Stimulated activated naive CD8-positive, alpha-beta T cell treated with anti-CD3 and anti-CD28 coated beads, Interleukin-15, Interleukin-2, amounts not matched to agents 100 ng/mL and 50 ng/mL, for 24 hours (primary cell): ENCODE results near the gene PRDX4.
"Not testable (repeated sequence)": the region's sequence is repeated elsewhere in the genome, so short reads cannot be mapped to it uniquely, and the experiment has no call there.

Source experiments
- H3K27ac Mint-ChIP-seq: one replicate; pipeline ENCODE4 v1.8.0; 2021; ENCODE audit warnings: mild to moderate bottlenecking, mixed read lengths
- H3K27me3 Mint-ChIP-seq: one replicate; pipeline ENCODE4 v1.8.0; 2021; ENCODE audit warnings: mixed read lengths
- H3K36me3 Mint-ChIP-seq: one replicate; pipeline ENCODE4 v1.8.0; 2021; ENCODE audit warnings: low read depth, mixed read lengths
- H3K4me1 Mint-ChIP-seq: one replicate; pipeline ENCODE4 v1.8.0; 2021; ENCODE audit warnings: low read depth, mixed read lengths
- H3K4me3 Mint-ChIP-seq: one replicate; pipeline ENCODE4 v1.8.0; 2021; ENCODE audit warnings: mild to moderate bottlenecking, mixed read lengths
- H3K9me3 Mint-ChIP-seq: one replicate; pipeline ENCODE4 v1.8.0; 2021; ENCODE audit warnings: mixed read lengths

Gene PRDX4

GRCh38 chrX:23660766-23661132 lies 6.5 kb upstream of the PRDX4 start:
- H3K27ac Mint-ChIP-seq: no peak overlapping the region
- peaks cover 35% of the 10 kb centered on the region for H3K4me1 Mint-ChIP-seq
- no peaks in the 10 kb centered on the region for H3K27me3 Mint-ChIP-seq
- no peaks in the 10 kb centered on the region for H3K9me3 Mint-ChIP-seq
- no peaks in the 10 kb centered on the region for H3K36me3 Mint-ChIP-seq
- no peak overlapping the region for H3K4me3 Mint-ChIP-seq

DNA sequence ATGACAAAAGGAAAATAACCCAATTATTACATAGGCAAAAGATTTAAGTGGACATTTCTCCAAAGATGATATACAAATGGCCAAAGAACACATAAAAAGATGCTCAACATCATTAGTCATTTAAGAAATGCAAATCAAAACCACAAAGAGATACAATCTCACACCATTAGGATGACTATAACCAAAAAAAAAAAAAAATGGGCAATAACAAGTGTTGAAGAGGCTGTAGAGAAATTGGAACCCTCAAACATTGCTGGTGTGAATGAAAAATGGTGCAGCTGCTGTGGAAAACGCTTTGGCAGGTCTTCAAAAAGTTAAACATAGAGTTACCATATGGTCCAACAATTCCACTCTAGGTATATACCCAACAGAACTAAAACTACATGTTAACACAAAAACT lies 5.6 kb upstream of the PRDX4 start:
- Mint-ChIP-seq H3K27ac (peak overlapping the region; percentile 98), H3K9me3 (no peaks in the 10 kb centered on the region), H3K4me3 (peak overlapping the region; percentile 48), H3K27me3 (no peaks in the 10 kb centered on the region), H3K36me3 (no peaks in the 10 kb centered on the region), H3K4me1 (peaks cover 44% of the 10 kb centered on the region)

- no peaks in the 10 kb centered on the region for H3K27me3 Mint-ChIP-seq
- H3K27ac Mint-ChIP-seq: peak overlapping the region; percentile 98
- H3K4me1 Mint-ChIP-seq: peaks cover 46% of the 10 kb centered on the region
- H3K9me3 Mint-ChIP-seq: no peaks in the 10 kb centered on the region
- H3K4me3 Mint-ChIP-seq: peak overlapping the region; percentile 48
- H3K36me3 Mint-ChIP-seq: no peaks in the 10 kb centered on the region
Measured at GRCh38 chrX:23662187-23662586, 5.1 kb upstream of the PRDX4 start.

DNA sequence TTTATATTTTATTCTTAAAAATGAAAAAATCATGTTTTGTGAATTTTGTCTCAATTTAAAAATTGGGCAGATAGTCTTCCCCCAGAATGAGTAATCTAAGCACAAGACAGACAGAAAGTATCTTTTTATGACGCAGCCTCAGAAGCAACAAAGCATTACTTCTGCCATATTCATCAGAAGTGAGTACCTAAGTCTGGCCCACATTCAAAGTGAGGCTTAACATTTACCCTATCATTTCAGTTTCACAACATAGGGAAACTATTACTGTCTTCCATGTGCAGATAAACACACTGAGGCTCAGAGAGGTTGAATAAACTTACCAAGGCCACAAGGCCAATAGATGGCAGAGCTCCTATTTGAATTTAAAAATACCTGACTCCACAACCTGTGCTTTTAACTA lies 4.4 kb upstream of the PRDX4 start:
- Mint-ChIP-seq H3K27ac (peak overlapping the region; percentile 98), H3K4me1 (peaks cover 46% of the 10 kb centered on the region), H3K9me3 (no peaks in the 10 kb centered on the region), H3K27me3 (no peaks in the 10 kb centered on the region), H3K36me3 (peaks cover under 1% of the 10 kb centered on the region), H3K4me3 (peak overlapping the region; percentile 35)

DNA sequence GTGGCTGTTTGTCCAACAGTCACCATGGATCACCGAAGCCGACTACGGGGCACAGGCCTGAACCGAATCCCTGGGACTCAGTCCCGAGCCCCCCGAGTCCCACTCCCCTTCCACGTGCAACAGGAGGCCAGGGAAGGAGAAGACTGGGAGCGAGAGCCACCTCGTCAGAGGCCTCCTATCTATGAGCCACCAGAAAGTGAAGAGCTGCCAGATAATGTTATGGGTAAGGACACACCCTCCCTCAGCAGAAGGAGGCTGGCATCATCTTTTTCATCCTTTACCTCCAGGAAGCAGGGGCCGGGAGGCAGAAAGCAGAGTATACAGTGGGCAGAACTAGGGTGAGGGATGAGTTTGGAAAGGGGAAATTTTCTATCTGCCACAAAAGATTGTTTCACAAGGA lies 2.8 kb upstream of the PRDX4 start:
- Mint-ChIP-seq H3K36me3 (peaks cover 9% of the 10 kb centered on the region), H3K27me3 (no peaks in the 10 kb centered on the region), H3K4me1 (peaks cover 55% of the 10 kb centered on the region), H3K4me3 (no peak overlapping the region), H3K27ac (no peak overlapping the region), H3K9me3 (no peaks in the 10 kb centered on the region)

DNA sequence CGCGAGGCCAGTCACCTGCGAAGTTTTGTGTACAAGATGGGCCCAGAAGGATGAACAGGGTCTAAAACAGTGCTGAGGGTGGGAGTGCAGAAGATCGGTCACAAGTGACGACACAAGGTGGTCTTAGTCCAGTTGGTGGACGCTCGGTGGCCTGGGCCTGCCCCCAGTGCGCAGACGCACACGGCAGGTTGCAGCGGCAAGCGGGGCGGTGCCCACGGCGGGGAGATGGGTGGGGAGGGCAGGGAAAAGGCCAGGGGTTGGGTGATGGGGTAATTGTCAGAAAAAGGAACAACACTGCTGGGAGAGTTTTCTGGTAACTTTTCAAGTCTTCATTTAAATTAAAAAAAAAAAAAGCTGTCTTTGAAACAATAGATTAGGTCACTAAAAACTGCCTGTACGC lies 1.0 kb upstream of the PRDX4 start:
- peaks cover 52% of the 10 kb centered on the region for H3K4me1 Mint-ChIP-seq

DNA sequence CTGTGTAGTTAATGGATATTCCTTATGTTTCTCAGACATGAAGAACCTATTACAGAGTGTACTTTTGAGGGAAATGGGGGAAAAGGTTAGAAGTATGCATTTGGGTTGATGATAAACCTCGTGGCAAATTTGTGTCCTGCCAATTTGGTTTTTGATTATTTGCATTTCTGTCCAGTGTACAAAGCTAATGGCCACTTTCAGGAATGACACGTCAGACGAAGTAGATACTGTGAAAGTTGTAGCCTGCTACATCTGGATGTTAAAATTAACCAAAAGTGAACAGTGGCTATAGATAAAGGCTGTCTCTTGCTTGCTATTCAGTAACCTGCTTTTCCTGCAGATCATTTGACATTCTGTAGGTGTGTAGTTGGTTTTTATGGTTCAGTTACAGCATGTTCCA lies 1.0 kb downstream of the PRDX4 start:
- peak overlapping the region; percentile 89 for H3K4me3 Mint-ChIP-seq
- no peaks in the 10 kb centered on the region for H3K9me3 Mint-ChIP-seq
- peak overlapping the region; percentile 90 for H3K27ac Mint-ChIP-seq
- peaks cover 31% of the 10 kb centered on the region for H3K36me3 Mint-ChIP-seq
- H3K27me3 Mint-ChIP-seq: no peaks in the 10 kb centered on the region
- H3K4me1 Mint-ChIP-seq: peaks cover 37% of the 10 kb centered on the region

More for the DNA sequence above, 1.0 kb upstream of the PRDX4 start:
- Mint-ChIP-seq H3K9me3 (no peaks in the 10 kb centered on the region), H3K4me3 (peak overlapping the region; percentile 41), H3K27ac (peak overlapping the region; percentile 67), H3K36me3 (peaks cover 14% of the 10 kb centered on the region), H3K27me3 (no peaks in the 10 kb centered on the region)

DNA sequence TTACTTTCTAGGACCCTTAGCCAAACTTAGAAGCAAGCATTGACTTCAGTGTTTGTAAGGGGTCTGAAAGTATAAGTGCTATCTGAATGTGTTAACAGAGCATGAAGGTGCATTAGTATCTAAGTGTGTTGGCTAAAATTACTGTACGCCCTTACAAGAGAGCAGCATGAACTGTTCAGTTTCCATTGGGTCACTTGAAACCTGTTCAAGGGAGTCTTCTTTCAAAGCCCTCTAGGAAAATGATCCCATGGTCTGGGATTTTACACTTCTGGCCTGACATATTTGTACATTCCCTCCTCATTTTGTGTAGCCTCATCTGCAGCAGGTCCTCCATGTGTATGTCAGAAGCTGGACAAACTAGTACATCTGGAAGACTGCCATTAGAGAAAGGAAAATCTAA lies 3.2 kb downstream of the PRDX4 start:
- Mint-ChIP-seq H3K4me1 (peaks cover 25% of the 10 kb centered on the region), H3K9me3 (no peaks in the 10 kb centered on the region), H3K27me3 (no peaks in the 10 kb centered on the region), H3K4me3 (no peak overlapping the region), H3K36me3 (peaks cover 35% of the 10 kb centered on the region), H3K27ac (no peak overlapping the region)

- Mint-ChIP-seq H3K4me3 (no peak overlapping the region), H3K36me3 (peaks cover 43% of the 10 kb centered on the region), H3K27ac (no peak overlapping the region), H3K9me3 (no peaks in the 10 kb centered on the region), H3K4me1 (peaks cover 10% of the 10 kb centered on the region), H3K27me3 (no peaks in the 10 kb centered on the region)
Measured at GRCh38 chrX:23673108-23673507, 5.8 kb downstream of the PRDX4 start.

DNA sequence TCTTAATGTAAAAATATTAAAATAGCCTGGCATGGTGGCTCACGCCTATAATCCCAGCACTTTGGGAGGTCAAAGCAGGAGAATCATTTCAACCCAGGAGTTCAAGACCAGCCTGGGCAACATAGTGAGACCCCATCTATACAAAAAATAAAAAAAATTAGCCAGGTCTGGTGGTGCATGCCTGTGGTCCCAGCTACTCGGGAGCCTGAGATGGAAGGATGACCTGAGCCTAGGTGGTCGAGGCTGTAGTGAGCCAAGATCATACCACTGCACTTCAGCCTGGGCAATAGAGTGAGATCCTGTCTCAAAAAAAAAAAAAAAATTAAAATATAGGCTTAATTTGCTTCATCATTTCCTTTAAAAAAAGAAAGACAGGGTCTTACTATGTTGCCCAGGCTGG lies 9.2 kb downstream of the PRDX4 start:
- H3K4me1 Mint-ChIP-seq, H3K27ac Mint-ChIP-seq, H3K4me3 Mint-ChIP-seq, H3K27me3 Mint-ChIP-seq, H3K9me3 Mint-ChIP-seq: not testable (repeated sequence)
- H3K36me3 Mint-ChIP-seq: peaks cover 34% of the 10 kb centered on the region

DNA sequence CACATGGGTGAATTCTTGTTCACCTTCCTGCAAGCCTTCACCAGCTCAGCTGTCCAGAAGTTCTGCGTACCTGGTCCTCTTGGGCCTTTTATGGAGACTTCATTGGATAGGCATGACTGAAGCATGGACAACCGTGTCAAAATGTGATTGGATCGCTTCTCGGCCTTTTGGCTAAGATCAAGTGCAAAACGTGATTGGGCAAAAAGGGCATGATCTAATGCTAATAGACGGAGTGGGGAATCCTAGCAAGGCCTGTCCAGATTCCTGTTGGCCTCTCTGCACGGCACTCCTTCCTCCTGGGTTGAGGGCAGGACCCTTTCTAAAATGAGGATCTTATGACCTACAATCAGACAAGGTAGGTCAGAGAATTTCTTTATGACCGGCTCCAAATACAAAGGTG lies 24.9 kb downstream of the PRDX4 start:
- Mint-ChIP-seq H3K4me1 (no peaks in the 10 kb centered on the region), H3K27ac (no peak overlapping the region), H3K27me3 (no peaks in the 10 kb centered on the region), H3K4me3 (no peak overlapping the region), H3K36me3 (peaks cover under 1% of the 10 kb centered on the region), H3K9me3 (no peaks in the 10 kb centered on the region)

- Mint-ChIP-seq H3K9me3 (no peaks in the 10 kb centered on the region), H3K27ac (no peak overlapping the region), H3K27me3 (no peaks in the 10 kb centered on the region), H3K4me1 (no peaks in the 10 kb centered on the region), H3K4me3 (no peak overlapping the region), H3K36me3 (no peaks in the 10 kb centered on the region)
Measured at GRCh38 chrX:23694606-23695005, 27.3 kb downstream of the PRDX4 start.

DNA sequence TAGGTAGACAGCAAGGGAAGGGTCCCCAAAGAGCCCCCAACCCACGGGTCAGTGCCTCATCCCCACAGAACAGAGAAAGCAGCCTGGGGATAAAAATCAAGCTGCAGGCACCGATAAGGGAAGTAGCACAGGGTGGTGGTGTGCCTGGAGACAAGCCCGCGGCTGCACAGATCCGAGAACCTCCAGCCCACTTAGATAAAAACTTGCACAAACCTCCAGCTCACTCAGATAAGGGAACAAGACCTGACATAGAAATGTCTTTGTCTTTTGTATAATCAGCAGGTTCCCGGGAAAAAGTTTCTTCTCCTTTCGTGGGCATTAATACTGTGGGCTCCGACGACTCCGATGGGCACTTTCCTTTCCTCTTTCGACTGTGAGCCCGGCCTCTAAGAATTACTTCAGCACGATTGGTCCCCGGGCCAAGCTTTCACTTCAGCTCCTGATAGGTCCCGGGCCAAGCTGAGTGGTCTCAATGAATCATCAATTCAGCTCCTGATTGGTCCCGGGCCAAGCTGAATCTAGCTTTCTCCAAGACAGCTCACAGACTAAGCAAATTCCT lies 32.4 kb downstream of the PRDX4 start:
- peaks cover 8% of the 10 kb centered on the region for H3K36me3 Mint-ChIP-seq
- H3K4me3 Mint-ChIP-seq: peak overlapping the region; percentile 69
- no peaks in the 10 kb centered on the region for H3K4me1 Mint-ChIP-seq
- H3K27ac Mint-ChIP-seq: no peak overlapping the region
- H3K27me3 Mint-ChIP-seq: no peaks in the 10 kb centered on the region
- H3K9me3 Mint-ChIP-seq: no peaks in the 10 kb centered on the region

GRCh38 chrX:23704673-23705206 lies 37.4 kb downstream of the PRDX4 start:
- Mint-ChIP-seq H3K4me3 (no peak overlapping the region), H3K4me1 (no peaks in the 10 kb centered on the region), H3K27ac (no peak overlapping the region), H3K9me3 (no peaks in the 10 kb centered on the region), H3K27me3 (no peaks in the 10 kb centered on the region), H3K36me3 (peaks cover 19% of the 10 kb centered on the region)

DNA sequence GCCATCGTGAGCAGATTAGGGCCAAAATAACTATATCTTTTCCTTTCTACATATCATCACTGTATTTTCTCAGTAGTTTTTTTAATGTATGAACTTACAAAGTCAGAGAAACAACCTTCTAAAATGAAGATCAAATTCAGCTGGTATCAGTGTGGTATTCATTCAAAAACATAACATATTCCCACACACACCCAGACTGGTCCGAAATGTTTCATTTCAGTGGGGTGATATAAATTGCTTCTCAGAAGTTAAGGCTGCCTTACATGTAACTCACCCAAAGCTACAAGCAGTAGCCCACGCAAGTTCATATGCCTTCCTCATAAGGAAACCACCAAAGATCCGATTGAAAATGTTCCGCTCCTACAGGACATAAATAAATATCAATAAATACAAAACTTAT lies 37.9 kb downstream of the PRDX4 start:
- H3K4me1 Mint-ChIP-seq: no peaks in the 10 kb centered on the region
- peaks cover 19% of the 10 kb centered on the region for H3K36me3 Mint-ChIP-seq
- H3K27me3 Mint-ChIP-seq: no peaks in the 10 kb centered on the region
- no peak overlapping the region for H3K4me3 Mint-ChIP-seq
- H3K9me3 Mint-ChIP-seq: no peaks in the 10 kb centered on the region
- H3K27ac Mint-ChIP-seq: no peak overlapping the region

DNA sequence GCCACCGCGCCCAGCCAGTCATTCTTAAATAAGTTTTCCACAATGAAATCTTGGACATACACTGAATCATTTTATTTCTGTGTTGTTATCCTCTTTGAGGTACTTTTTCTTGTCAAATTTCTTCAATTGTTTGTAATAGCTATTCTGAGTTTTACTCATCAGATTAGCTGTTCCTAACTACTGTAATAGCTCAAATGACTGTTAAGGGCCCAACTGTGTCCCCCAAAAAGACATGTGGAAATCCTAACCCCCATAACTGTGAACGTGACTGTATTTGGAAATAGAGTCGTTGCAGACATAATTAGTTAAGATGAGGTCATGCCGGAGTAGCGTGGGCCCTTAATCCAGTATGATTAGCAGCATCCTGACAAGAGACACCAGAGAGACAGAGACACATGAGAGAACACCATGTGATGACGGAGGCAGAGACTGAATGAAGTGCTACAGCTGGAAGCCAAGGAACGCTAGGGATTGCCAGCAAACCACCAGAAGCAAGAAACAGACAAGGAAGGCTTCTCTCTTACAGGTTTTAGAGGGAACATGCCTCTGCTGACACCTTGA lies 52.9 kb downstream of the PRDX4 start:
- Mint-ChIP-seq H3K4me3 (no peak overlapping the region), H3K9me3 (no peaks in the 10 kb centered on the region), H3K4me1 (no peaks in the 10 kb centered on the region), H3K36me3 (peaks cover 30% of the 10 kb centered on the region), H3K27me3 (no peaks in the 10 kb centered on the region), H3K27ac (no peak overlapping the region)
